GM18951 (cell line): Measurements from ENCODE around the gene MFSD2A.

Source experiments
- POLR2A ChIP-seq: IDR thresholded peaks from 4 replicates; pipeline ENCODE4 v1.6.1; 2011; ENCODE audit warnings: mild to moderate bottlenecking; ENCODE audit not compliant: insufficient read length, insufficient read depth; ENCODE audit errors: extremely low read depth
- in situ Hi-C: fragments of 300-500 bp; cut with MboI; formaldehyde crosslinking; loops from one replicate; pipeline ENCODE4 v1.12.0; 2022; ENCODE audit warnings: low sequenced_read_pairs, mixed read lengths, inconsistent platforms; ENCODE audit not compliant: unreplicated experiment

MFSD2A gene

GRCh38 chr1:39946216-39946615 lies 8.7 kb upstream of the MFSD2A start:
- TF ChIP-seq POLR2A = no peak
- in situ Hi-C loops = no loop called here

DNA sequence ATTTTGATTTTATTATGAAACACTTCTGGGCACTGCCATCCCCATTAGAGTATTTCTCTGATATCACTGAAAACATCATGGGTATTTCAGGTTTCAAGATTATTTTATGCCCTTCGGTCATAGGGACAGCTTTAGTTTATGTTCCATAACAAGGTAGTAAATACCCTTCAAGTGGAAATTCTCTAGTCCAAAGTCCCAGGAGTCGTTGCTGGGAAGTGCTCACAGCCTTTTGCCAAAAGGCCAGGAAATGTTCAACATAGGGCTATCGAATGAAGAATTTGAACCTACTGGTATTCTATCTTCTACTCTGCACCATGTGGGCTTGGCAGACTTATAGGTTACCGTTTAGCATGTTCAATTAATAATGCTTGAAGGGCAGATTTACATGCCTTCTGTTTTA lies 7.7 kb upstream of the MFSD2A start:
- TF ChIP-seq POLR2A = no peak
- in situ Hi-C loops = no loop called here

DNA sequence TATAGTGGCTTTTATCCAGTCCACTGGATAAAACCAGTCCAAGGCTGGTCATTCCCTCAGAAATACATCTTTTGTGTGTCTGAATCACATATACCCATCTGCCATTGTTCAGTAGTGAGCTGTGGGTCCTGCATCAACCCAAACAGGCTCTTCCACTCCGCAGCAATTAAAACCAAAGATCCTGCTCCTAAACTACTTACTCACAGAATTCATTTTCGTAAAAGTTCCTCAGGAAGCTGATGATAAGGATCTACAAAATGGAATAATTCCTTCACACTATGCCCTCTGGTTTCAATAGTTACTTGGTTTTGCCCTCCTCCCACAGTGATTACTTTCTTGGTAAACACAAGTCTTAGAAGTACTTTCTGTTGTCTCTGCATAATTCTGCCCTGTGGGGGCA lies 5.1 kb upstream of the MFSD2A start:
- in situ Hi-C loops = no loop called here
- no peak for TF ChIP-seq POLR2A

DNA sequence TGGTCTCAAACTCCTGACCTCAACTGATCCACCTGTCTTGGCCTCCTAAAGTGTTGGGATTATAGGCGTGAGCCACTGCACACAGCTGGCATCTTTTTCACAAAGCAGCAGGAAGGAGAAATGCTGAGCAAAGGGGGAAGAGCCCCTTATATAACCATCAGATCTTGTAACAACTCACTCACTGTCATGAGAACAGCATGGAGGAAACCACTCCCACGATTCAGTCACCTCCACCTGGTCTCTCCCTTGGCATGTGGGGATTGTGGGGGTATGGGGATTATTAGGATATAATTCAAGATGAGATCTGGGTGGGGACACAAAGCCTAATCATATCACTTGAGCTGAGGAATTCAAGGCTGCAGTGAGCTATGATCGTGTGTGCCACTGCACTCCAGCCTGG lies 3.0 kb upstream of the MFSD2A start:
- no peak for TF ChIP-seq POLR2A
- in situ Hi-C loops = no loop called here

DNA sequence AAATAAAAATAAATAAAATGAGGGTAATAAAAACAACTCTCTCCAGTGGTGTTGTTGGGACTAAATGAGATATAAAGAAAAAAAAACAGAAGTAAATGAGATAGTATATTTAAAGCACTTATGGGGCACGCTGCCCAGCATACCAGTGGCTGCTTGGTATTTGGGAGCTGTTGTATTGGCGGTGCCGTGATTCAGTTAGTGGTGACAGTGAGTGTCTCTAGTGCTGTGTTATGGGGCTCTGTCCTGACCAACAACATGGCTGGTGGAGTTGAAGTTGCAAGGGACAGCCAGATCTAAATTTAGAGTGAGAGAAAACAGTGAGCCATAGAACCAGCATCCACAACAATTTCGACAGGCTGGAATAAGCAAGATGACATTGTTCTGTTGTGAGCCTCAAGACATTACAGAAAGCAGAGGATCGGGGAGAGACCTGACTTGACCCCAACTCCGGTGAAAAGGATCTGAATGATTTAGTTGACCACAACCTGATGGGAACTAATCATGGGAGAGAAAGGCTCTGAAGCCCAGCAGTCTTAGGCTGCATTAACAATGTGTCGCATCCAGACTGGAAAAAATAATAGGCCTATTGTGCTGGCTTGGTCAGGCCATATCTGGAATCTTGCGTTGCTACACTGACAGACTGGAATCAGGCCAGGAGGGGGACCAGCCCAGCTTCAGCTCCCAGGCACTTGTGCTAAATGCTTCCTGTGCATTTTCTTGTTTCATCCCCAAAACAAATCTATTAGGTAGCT lies 2.4 kb upstream of the MFSD2A start:
- TF ChIP-seq POLR2A = no peak
- in situ Hi-C loops = no loop called here

- no peak for TF ChIP-seq POLR2A
- in situ Hi-C loops = no loop called here
These were observed 548 bp upstream of the MFSD2A start for GRCh38 chr1:39954324-39954869.

DNA sequence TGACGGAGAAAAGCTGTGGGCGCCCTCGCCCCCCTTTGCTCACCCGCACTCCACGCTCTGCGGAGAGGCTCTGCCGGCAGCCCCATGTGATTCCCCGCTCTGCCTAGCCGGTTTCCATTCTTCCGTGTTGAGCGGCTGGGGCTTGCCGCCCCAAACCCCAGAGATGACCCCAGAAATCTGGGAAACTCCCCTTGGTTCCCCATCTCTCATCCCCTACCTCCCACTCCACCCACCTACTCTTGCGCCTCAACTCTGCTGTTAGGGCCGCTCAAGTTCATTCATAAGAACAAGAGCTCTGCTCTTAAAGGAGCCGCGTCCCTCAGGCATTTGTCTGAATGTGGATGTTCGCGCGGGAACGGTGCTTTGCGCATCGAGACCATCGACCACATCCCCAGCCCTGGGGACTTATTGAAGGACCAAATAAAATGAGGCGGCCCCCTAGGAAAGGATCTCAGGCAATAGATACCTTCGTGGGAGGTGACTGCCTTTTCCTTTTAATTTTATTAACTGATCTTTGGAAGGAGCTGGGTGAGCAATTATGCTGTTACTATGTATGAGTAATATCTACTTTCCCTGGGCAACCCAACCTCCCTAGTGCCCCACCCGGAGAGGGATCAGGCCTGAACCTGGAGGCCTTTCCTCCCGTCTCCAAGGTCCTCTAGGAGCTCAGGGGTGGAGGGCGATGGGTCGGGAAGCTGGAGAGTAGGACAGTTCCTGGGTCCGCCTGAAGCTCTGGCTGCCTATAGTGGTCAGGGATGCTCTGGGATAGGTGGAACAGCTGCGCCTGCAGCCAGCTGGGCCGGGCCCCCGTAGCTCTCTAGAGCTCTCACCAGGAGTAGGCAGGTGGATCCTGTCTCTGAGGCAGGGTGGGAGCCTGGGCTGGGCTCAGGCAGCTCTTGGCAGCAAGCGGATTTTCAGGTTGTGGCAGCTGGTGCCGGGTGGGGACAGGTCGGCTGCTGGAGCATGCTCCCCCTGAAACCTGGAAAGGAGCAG lies 898 bp downstream of the MFSD2A start:
- in situ Hi-C loops = no loop called here
- no peak for TF ChIP-seq POLR2A

DNA sequence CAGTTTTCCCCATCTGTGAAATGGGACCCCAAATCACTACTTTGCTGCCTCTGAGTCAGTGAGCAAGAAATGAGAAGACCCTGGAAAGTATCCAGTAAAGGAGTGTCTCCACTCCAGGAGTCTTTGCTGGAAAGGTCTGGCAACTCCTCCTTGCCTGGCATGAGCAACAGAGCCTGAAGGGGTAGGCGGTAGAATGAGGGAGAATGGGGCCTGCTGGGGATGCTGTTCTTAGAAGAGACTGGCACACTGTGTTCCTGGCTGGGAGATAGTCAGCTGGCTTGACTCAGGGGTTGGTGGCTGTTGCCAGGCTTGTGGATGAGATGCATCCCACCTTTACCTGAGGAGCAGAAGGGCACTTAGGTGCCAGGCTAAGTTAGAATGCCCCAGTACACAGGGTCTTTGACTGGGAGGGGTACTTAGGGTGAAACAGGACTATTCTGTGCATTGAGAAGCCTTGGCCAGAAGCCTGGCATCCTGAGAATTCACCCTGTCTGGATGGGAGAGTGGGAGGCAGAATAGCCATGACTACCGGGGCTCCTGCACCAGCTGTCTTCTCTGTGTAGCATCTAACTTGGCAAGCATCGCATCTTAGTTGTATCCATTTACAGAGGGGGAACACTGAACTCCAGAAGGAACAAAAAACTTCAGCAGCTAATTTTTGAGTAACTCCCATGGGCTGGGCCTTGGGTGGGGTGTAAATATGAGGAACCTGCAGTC lies 2.5 kb downstream of the MFSD2A start:
- TF ChIP-seq POLR2A = no peak
- in situ Hi-C loops = no loop called here

DNA sequence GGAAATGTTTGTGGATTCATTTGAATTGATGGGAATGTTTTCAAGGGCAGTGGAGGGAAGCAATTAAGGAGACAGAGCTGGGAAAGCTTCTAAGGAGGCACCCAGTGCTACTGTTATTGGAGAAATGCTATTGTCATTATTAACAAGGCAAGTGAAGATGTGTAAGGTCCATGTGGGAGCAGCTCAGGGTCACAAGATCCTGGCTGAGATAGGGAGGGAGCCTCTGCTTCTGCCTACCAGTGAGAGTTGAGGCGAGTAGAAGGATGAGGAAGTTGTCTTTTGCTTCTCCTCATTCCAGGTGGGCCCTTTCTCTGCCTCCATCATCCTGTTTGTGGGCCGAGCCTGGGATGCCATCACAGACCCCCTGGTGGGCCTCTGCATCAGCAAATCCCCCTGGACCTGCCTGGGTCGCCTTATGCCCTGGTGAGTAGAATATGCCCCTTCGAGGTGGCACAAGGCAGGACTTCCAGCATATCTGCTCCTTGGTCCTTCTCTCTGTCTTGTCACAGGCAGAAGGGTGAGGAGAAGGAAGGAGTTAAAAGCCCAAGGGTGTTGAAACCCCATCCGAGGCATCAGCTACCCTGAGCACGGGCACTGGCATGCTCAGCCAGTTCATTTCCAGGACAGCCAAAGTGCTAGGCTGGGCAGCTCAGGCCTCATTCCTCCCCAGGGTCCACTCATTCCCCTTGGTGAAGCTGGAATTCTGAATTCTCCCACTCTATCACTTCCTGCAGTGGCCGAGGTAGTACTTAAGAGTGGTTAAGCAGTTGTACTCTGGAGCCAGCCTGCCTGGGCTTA lies 3.7 kb downstream of the MFSD2A start:
- in situ Hi-C loops = no loop called here
- TF ChIP-seq POLR2A = no peak

DNA sequence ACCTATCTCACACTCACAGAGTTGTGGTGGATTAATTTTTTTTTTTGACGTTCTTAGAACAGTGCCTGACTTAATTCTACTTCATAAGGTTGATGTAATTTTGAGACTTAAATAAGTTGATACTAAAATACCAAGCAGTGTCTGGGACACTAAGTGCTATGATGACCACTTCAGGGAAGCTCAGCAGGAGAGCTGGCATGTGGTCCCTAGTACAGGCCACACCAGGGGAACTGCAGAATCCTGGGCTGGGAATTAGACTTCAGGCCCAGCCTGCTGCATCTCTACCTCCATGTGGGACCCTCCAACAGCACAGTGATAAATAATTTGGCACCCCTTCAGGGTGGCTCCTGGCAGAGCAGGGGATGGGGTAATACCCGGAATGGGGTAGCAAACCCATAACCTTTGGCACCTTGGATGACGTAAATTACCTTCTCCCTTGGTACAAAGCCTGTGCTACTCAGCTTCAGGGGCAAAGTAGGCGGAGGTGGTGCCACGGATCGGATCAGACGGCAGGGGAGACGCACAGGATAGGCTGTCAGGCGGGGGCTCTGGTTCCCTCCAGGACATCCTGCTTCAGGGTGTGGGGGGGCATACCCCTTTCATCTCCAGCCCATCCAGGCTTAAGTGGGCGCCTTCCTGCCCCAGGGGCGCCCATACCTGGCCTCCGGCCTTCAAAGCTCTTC lies 4.8 kb downstream of the MFSD2A start:
- in situ Hi-C loops = no loop called here
- TF ChIP-seq POLR2A = no peak

DNA sequence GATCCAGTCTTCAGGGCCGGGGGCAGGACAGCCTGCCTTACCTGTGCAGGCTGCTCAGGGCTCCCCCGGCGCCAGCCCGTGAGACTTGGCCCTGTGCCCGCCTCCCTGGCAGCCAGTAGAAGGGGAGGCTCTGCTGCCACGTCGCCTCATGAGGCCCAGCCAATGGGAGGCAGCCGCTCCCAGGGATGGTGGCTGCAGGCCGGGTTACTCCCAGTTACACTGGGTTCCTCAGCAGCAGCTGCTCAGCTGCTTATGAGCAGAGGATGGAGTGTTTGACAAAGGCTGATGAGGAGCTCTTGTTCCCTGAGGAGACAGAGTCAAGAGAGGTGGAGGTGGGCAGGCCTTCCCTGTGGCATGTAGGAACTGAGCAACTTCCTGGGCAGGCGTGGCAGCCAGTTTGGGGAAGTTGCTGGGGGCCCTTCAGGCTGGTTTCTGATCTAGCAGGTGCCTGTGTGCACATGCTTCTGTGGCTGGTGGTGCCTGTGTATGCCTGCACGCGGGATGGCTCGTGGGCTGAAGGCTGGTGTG lies 5.5 kb downstream of the MFSD2A start:
- peak; percentile 44 for TF ChIP-seq POLR2A
- in situ Hi-C loops = no loop called here
